Bronchial epithelial cell (primary cell): ENCODE results near the gene INSYN2B. TPM values are rescaled to one million over a fixed set of nuclear protein-coding genes. Genes with fewer than 3 reads are reported as not detected.

Experiments used
- DNase-seq: peaks from one replicate; pipeline ENCODE4 v3.0.0-alpha.2; 2010; ENCODE audit warnings: low read depth
- FAIRE-seq: peaks from 2 replicates; lab custom pipeline; 2011; peaks lifted over from hg19 to GRCh38; lab: Jason Lieb, UNC
- H3K27me3 ChIP-seq: 2 replicates; pipeline ENCODE4 v1.5.1; 2011; ENCODE audit warnings: low read length; ENCODE audit not compliant: control insufficient read depth, insufficient read depth
- H3K36me3 ChIP-seq: 2 replicates; pipeline ENCODE4 v1.5.1; 2011; ENCODE audit warnings: low read length; ENCODE audit not compliant: control insufficient read depth, insufficient read depth
- H3K4me3 ChIP-seq: 2 replicates; pipeline ENCODE4 v1.5.1; 2011; ENCODE audit warnings: mild to moderate bottlenecking, low read depth, low read length, control low read depth
- CTCF ChIP-seq: IDR thresholded peaks from 2 replicates; pipeline ENCODE4 v1.5.1; 2011; ENCODE audit warnings: mild to moderate bottlenecking, moderate library complexity, low read length, control low read depth, inconsistent platforms; ENCODE audit not compliant: insufficient read depth, severe bottlenecking
- total RNA-seq: library from RNA; depleted of rRNA; stranded (reverse); fragments of >200 nt; gene quantifications from 2 replicates; pipeline ENCODE4 v1.2.1, GENCODE V29; 2014

Gene INSYN2B
- total RNA-seq, 1 donor from 2014 or later = 0.53 TPM

GRCh38 chr5:169904508-169904907, 75.8 kb downstream of the INSYN2B start:
- Histone ChIP-seq H3K4me3 (no peak overlapping the region), H3K27me3 (no peaks in the 10 kb centered on the region), H3K36me3 (no peaks in the 10 kb centered on the region)
- FAIRE-seq = no peak
- no peak for DNase-seq
- TF ChIP-seq CTCF = no peak

- no peak for TF ChIP-seq CTCF
- Histone ChIP-seq H3K36me3 (no peaks in the 10 kb centered on the region), H3K27me3 (no peaks in the 10 kb centered on the region), H3K4me3 (no peak overlapping the region)
- FAIRE-seq (no peak), DNase-seq (no peak)
Measured at GRCh38 chr5:169904059-169904458, 76.2 kb downstream of the INSYN2B start.

- DNase-seq (no peak), FAIRE-seq (peak; percentile 75)
- TF ChIP-seq CTCF = no peak
- H3K4me3 ChIP-seq = no peak overlapping the region
- H3K27me3 ChIP-seq = no peaks in the 10 kb centered on the region
- no peaks in the 10 kb centered on the region for H3K36me3 ChIP-seq
Measured at GRCh38 chr5:169901896-169902295, 78.4 kb downstream of the INSYN2B start.

- TF ChIP-seq CTCF = no peak
Measured at GRCh38 chr5:169897481-169897880, 82.8 kb downstream of the INSYN2B start.

GRCh38 chr5:169895926-169896325, 84.4 kb downstream of the INSYN2B start:
- H3K27me3 ChIP-seq = peaks cover 1% of the 10 kb centered on the region
- DNase-seq (no peak), FAIRE-seq (no peak)
- no peaks in the 10 kb centered on the region for H3K36me3 ChIP-seq
- H3K4me3 ChIP-seq = no peak overlapping the region
- TF ChIP-seq CTCF = no peak

More at GRCh38 chr5:169897481-169897880, 82.8 kb downstream of the INSYN2B start:
- no peak for DNase-seq
- Histone ChIP-seq H3K36me3 (no peaks in the 10 kb centered on the region), H3K27me3 (peaks cover 1% of the 10 kb centered on the region), H3K4me3 (no peak overlapping the region)
- FAIRE-seq = no peak

GRCh38 chr5:169893571-169893970, 86.7 kb downstream of the INSYN2B start:
- no peak for TF ChIP-seq CTCF
- DNase-seq = no peak
- no peak for FAIRE-seq
- Histone ChIP-seq H3K4me3 (no peak overlapping the region), H3K27me3 (peaks cover 1% of the 10 kb centered on the region), H3K36me3 (no peaks in the 10 kb centered on the region)
